ENCODE measurements around the gene SPAG6.

The SPAG6 gene

GRCh38 chr10:22442468-22442867, 97.2 kb downstream of the SPAG6 start (continued):
- TF ChIP-seq PRDM6 (tag by site-specific recombination; IDR thresholded peaks at IDR 0.05): no peak
- TF ChIP-seq ZNF791 (tag by site-specific recombination; IDR thresholded peaks at IDR 0.05): no peak

GRCh38 chr10:22443175-22443901, 98.0 kb downstream of the SPAG6 start:
- Histone ChIP-seq H3K4me1 (ENCODE audit: control insufficient read depth, insufficient read depth, low read length) (peaks cover 4% of the 10 kb centered on the region; the same call in 1 of the 2 replicates), H3K27ac (ENCODE audit: extremely low read depth, low read depth, low read length) (no peak overlapping the region), H3K4me3 (ENCODE audit: low read depth, low read length) (no peak overlapping the region), H3K9me3 (ENCODE audit: control insufficient read depth, insufficient read depth, low read depth, low read length) (no peaks in the 10 kb centered on the region), H3K36me3 (ENCODE audit: control insufficient read depth in 2 of 2, insufficient read depth in 1 of 2, low read length in 2 of 2) (no peaks in the 10 kb centered on the region)
- POLR2A ChIA-PET: no interaction called here
- TF ChIP-seq ZNF473 (tag by site-specific recombination; IDR thresholded peaks at IDR 0.05) (no peak), ZBTB44 (tag by site-specific recombination; IDR thresholded peaks at IDR 0.05) (no peak), PRDM1 (tag by site-specific recombination; IDR thresholded peaks at IDR 0.05) (peak; percentile 36; the same call in 1 of the 2 replicates), ZNF280C (tag by site-specific recombination; IDR thresholded peaks at IDR 0.05) (no peak), ZNF510 (tag by site-specific recombination; IDR thresholded peaks at IDR 0.05; ENCODE audit: insufficient replicate concordance) (no peak)
- CTCF ChIA-PET: no interaction called here

GRCh38 chr10:22444219-22444788, 99.0 kb downstream of the SPAG6 start:
- POLR2A ChIA-PET: no interaction called here
- CTCF ChIA-PET: no interaction called here
- Histone ChIP-seq H3K27ac (ENCODE audit: extremely low read depth, low read depth, low read length) (no peak overlapping the region), H3K4me1 (ENCODE audit: control insufficient read depth, insufficient read depth, low read length) (no peaks in the 10 kb centered on the region; the same call in 1 of the 2 replicates), H3K9me3 (ENCODE audit: control insufficient read depth, insufficient read depth, low read depth, low read length) (no peaks in the 10 kb centered on the region), H3K36me3 (ENCODE audit: control insufficient read depth in 2 of 2, insufficient read depth in 1 of 2, low read length in 2 of 2) (no peaks in the 10 kb centered on the region), H3K4me3 (ENCODE audit: low read depth, low read length) (no peak overlapping the region)
- TF ChIP-seq PBX3 (CRISPR knock-in tag; IDR thresholded peaks at IDR 0.05): no peak
- no peak for TF ChIP-seq BCL6B (tag by site-specific recombination; IDR thresholded peaks at IDR 0.05)
- no peak for TF ChIP-seq ZSCAN4 (tag by site-specific recombination; IDR thresholded peaks at IDR 0.05)
- no peak for TF ChIP-seq ZSCAN18 (tag by site-specific recombination; IDR thresholded peaks at IDR 0.05)
- no peak for TF ChIP-seq PATZ1 (tag by site-specific recombination; IDR thresholded peaks at IDR 0.05)
- no peak for TF ChIP-seq ZNF138 (tag by site-specific recombination; IDR thresholded peaks at IDR 0.05; ENCODE audit: borderline replicate concordance)
- TF ChIP-seq ZNF18 (tag by site-specific recombination; IDR thresholded peaks at IDR 0.05): no peak

Measured in HEK293 (cell line).